Measurements from ENCODE around the gene EPB41L5.
A peak's percentile ranks its signal among the peaks of the same experiment; 100 is the strongest.
"Not testable (repeated sequence)": the region's sequence is repeated elsewhere in the genome, so short reads cannot be mapped to it uniquely, and the experiment has no call there.

The EPB41L5 gene

DNA sequence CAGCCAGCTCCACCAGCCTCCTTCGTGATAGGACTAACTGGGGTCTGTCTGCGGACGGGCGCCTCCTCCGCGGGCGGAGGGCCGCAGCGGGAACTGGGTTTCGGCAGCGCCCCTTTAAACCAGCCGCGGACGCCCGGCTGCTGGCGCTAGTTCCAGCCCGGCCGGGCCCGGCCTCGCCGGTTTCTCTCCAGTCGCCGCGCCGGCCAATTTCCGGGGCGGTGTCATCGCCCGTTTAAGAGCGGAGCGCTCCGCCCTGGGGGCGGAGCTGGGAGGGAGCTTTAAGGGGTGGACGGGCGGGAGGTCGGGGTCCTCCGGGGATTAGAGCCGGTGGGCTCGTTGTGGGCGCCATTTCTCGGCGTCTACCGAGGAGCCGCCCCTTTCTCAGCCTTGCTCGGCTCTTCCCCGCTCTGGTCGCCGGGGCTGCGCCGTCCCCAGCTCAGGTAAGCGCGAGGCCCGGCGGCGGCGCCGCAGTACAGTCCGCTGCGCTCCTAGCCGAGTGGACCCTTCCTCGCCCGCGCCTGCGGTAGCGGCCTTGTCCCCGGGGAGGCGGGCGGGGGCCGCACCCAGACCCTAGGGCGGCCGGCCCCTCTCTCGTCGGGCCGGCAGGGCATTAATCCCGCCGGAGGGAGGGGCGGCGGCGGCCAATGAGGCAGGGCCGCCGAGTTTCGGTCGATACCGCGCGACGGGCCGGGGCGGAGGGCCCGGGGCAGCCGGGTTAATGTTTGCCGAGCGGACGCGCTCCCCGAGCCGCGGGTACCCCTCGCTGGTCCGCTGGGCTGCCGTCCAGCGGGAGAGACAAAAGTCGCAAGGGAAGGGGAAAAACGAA, at the start of gene EPB41L5:
Gene EPB41L5, plus strand, starts transcription at position 307 of the 826 bp plus-strand sequence. CDS start 6,008 bp downstream, outside the sequence.
- peak; percentile 89 for DNase-seq

DNA sequence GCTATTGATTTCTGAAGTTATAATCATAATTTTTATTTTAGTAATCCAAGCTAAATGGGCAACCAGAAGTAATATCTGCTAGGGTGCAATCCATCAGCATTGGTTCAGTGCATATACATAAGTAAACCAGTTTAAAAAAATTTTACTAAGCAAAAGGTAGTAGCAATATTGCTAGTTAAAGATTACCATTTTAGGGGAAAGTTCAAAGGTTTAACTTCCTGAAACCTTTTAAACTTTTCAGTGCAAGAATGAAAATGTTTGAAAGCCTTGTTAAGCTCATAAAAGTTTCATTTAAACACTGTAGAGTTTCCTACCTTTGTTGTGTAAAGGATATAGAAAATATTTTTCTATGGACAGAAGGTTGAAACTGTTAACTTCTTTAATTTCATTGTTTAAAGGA, 31.0 kb upstream of the EPB41L5 start:
- no peak for DNase-seq

- no peak for DNase-seq
Observed at GRCh38 chr2:119982506-119982905, 30.4 kb upstream of the EPB41L5 start.

- no peak for DNase-seq
Observed at GRCh38 chr2:119983108-119983507, 29.8 kb upstream of the EPB41L5 start.

DNA sequence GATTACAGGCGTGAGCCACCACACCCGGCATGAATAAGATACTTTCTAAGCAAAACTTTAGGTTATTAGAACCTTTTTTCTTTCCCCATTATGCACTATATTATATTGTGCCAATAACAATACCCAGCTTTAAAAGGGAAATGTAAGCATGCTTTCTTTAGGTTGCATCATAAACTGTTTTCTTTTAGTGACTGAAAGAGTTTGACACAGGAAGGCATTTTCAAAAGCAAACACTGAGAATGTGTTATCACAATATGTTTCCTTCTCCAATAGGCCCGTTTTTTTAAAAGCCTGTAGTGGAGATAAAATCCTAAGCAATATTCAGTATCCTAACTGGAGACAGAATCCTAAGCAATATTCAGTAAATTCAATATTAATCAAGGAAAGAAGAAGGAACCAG, 16.7 kb upstream of the EPB41L5 start:
- DNase-seq: no peak

DNA sequence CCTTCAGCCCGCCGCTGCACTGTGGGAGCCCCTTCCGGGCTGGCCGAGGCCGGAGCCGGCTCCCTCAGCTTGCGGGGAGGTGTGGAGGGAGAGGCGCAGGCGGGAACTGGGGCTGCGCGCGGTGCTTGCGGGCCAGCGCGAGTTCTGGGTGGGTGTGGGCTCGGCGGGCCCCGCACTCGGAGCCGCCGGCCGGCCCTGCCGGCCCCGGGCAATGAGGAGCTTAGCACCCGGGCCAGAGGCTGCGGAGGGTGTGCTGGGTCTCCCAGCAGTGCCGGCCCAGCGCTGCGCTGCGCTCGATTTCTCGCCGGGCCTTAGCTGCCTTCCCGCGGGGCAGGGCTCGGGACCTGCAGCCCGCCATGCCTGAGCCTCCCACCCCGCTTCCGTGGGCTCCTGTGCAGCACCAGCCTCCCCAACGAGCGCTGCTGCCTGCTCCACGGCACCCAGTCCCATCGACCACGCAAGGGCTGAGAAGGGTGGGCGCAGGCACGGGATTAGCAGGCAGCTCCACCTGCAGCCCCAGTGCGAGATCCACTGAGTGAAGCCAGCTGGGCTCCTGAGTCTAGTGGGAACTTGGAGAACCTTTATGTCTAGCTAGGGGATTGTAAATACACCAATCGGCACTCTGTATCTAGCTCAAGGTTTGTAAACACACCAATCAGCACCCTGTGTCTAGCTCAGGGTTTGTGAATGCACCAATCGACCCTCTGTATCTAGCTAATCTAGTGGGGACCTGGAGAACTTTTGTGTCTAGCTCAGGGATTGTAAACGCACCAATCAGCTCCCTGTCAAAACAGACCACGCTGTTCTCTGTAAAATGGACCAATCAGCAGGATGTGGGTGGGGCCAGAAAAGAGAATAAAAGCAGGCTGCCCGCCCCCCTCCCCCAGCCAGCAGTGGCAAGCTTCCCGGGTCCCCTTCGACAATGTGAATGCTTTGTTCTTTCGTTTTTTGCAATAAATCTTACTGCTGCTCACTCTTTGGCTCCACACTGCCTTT, 15.7 kb upstream of the EPB41L5 start:
- DNase-seq: not testable (repeated sequence)

GRCh38 chr2:120001471-120001870, 11.4 kb upstream of the EPB41L5 start:
- DNase-seq: no peak

DNA sequence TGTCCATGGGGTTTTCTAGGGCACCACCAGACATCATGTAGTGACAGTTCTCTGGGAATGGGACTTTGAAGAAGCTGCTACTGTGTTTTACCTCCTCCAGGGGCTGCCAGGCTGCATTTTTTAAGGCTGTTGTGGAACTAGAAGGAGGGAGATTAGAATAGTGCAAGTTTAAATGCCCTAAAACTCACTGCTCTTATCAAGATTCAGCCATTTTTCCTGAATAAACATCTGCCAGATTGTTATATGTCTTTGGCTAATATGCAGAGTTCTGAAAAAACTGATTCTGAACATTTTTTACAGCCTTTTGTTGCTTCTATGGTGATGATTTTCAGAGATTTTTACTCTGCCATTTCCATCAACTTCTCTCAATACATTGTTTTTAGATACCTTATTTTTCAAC, 8.6 kb upstream of the EPB41L5 start:
- DNase-seq: no peak

- no peak for DNase-seq
Observed at GRCh38 chr2:120005834-120006521, 6.9 kb upstream of the EPB41L5 start.

DNA sequence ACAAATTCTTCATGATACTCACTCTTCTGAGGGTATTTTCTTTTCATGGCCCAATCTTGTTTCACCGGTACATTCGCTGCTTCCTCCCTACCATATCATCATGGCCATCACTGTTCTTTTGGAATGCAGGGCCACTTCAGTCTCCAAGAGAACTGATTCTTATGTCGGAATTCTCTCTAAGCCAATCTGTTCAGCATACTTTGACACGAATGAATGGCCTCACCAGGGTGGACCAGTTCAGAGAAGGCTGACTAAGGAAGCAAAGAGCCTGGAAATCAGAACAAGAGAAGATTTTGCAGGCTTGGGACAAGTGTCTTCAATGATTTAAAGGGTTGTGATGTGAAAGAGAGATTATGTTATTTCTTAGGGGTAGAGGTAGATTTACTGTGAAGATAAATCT, 5.0 kb upstream of the EPB41L5 start:
- no peak for DNase-seq

GRCh38 chr2:120012363-120012762, 514 bp upstream of the EPB41L5 start:
- DNase-seq: no peak

- no peak for DNase-seq
Observed at GRCh38 chr2:120013597-120014223, 833 bp downstream of the EPB41L5 start.

DNA sequence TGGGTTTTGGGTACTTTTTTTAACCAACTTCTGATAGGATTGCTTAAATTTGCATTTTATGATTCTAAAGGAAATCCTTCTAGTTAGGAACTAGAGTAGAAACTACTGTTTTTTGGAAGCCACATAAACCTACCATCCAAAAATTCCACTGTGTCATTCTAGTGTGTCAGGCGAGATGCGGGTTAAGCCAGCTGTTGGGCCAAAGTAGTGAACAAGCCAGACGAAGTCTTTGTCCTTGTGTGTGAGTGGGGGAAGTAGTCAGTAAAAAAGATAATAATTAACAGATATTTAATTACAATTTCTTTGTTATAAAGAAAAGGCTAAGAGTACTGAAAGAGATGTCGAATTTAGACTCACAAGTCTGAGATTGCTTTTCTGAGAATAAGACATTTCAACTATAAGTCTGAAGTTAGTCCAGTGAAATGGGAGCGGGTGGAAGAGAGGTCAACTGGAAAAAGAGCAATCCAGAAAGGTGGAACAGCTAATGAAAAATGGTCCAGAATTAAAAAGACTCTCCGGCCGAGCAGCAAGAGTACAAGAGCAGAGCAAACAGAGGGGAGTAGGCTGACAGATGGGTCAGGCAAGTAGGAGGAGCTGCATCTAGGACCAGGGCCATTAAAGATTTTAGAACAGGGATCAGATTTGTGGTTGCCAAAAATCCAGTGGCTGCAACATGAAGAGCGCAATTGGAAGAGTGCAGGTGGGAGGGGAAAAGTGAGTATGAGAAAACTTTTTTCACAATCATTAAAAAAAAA, 1.5 kb downstream of the EPB41L5 start:
- DNase-seq: peak; percentile 19

GRCh38 chr2:120016800-120017199, 3.9 kb downstream of the EPB41L5 start:
- DNase-seq: no peak

DNA sequence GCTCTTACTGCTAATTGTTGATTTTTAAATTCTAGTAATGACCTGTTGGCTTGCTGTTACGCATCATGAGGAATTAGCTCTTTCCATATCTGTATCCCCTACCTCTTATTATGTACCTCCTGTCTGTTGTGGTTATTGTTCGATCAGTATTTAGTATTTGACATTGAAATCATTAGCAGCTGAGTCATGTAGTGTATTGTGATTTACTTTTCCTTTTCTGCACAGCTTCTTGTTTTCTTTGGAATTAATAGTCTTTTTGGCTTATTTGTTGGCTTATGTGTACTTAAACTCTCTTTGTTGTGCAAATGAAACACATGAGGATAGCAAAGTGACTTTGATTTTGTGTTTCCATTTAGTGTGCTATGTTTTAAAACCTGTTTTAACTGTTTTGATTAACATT, 4.3 kb downstream of the EPB41L5 start:
- no peak for DNase-seq

DNA sequence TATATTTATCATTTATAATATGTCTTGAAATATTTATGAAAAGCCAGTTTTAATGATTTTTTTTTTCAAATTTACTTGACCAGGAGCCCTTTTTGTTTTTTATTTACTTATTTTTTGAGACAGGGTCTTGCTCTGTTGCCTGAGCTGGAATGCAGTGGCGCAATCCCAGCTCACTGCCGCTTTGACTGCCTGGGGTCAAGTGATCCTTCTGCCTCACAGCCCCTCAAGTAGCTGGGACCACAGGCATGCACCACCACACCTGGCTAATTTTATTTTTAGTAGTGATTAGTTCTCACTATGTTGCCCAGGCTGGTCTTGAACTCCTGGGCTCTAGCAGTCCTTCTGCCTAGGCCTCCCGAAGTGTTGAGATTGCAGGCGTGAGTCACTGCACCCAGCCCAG, 5.7 kb downstream of the EPB41L5 start:
- no peak for DNase-seq

DNA sequence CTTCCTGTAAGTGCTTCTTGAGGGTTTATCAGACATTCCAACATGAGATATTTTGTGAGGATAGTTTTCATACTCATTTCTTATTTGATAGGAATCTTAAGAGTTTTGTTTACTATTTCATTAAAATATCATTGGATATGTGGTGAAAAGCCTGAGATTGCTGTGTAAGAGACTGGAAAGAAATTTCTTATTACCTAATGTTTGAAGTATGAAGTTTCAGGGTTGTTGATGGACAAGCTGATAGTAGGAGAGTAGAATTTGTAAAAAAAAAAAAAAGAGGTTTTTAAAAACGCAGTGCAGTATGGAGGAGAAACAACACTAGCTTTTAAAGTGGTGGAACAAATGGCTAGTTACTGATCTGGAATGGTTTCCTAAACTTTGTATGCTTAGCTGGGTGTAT, 7.7 kb downstream of the EPB41L5 start:
- DNase-seq: no peak

DNA sequence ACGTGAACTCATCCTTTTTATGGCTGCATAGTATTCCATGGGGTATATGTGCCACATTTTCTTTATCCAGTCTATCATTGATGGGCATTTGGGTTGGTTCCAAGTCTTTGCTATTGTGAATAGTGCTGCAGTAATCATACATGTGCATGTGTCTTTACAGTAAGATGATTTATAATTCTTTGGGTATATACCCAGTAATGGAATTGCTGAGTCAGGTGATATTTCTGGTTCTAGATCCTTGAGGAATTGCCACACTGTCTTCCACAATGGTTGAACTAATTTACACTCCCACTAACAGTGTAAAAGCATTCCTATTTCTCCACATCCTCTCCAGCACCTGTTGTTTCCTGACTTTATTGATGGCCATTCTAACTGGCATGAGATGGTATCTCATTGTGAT, 9.6 kb downstream of the EPB41L5 start:
- DNase-seq: not testable (repeated sequence)

- no peak for DNase-seq
Observed at GRCh38 chr2:120026890-120027289, 14.0 kb downstream of the EPB41L5 start.

- DNase-seq: no peak
Observed at GRCh38 chr2:120028795-120029194, 15.9 kb downstream of the EPB41L5 start.

GRCh38 chr2:120029672-120030640, 17.1 kb downstream of the EPB41L5 start:
- no peak for DNase-seq

Data from NCI-H524 treated with DMSO at 0.1 percent for 48 hours (cell line).